Lower lobe of right lung (tissue), 2 donors: ENCODE data around the gene SIRPB1. TPM values are rescaled to one million over a fixed set of nuclear protein-coding genes. Genes with fewer than 3 reads are reported as not detected.

ENCODE experiments used
- ATAC-seq, 2 donors: fragments of 200-7000 bp; cut with Tn5 transposase; one replicate each; pipeline ENCODE4 v1.9.1; 2020 to 2022; ENCODE audit warnings: mild to moderate bottlenecking in 2 of 2, moderate library complexity in 2 of 2
- DNase-seq: peaks from one replicate; pipeline ENCODE4 v3.0.0-alpha.2; 2020
- H3K27ac ChIP-seq: fragments of 200-600 bp; one replicate; pipeline ENCODE4 v1.8.0; 2022
- H3K27me3 ChIP-seq: fragments of 200-600 bp; one replicate; pipeline ENCODE4 v1.8.0; 2022; ENCODE audit warnings: low read depth
- H3K36me3 ChIP-seq: fragments of 200-600 bp; one replicate; pipeline ENCODE4 v1.8.0; 2022; ENCODE audit warnings: mild to moderate bottlenecking
- H3K4me1 ChIP-seq: fragments of 200-600 bp; one replicate; pipeline ENCODE4 v1.8.0; 2022
- H3K4me3 ChIP-seq: fragments of 200-600 bp; one replicate; pipeline ENCODE4 v1.8.0; 2022; ENCODE audit warnings: mild to moderate bottlenecking
- H3K9me3 ChIP-seq: fragments of 200-600 bp; one replicate; pipeline ENCODE4 v1.8.0; 2022
- CTCF ChIP-seq: fragments of 200-600 bp; IDR thresholded peaks from one replicate; pipeline ENCODE4 v1.8.0; 2022; ENCODE audit warnings: antibody characterized with exemption, mild to moderate bottlenecking
- intact Hi-C: fragments of 100-400 bp; cut with DNase I; formaldehyde crosslinking; loops from one replicate; pipeline ENCODE4 v1.11.0; 2022
- total RNA-seq: library from RNA; stranded (reverse); fragmentation: NEBNext Ultra II Directional; extraction: Animal tissue kit (Norgen Biotek cat#: 25700); gene quantifications from one replicate; pipeline ENCODE4 v1.2.1, GENCODE V29; 2021
- donor health status: DM: no; HTN: yes; CAD: no; lungs with severe emphysema.

SIRPB1 gene
- total RNA-seq, 1 donor from 2014 or later, result 35.8 TPM

GRCh38 chr20:1625083-1625690 is 5.4 kb upstream of the SIRPB1 start:
- no peak for DNase-seq
- intact Hi-C loops, result no loop called here
- Histone ChIP-seq H3K27ac (no peak overlapping the region), H3K9me3 (no peaks in the 10 kb centered on the region), H3K4me3 (no peak overlapping the region), H3K36me3 (no peaks in the 10 kb centered on the region), H3K4me1 (peaks cover 19% of the 10 kb centered on the region), H3K27me3 (peaks cover 3% of the 10 kb centered on the region)
- ATAC-seq, result no peak
- no peak for TF ChIP-seq CTCF

GRCh38 chr20:1623501-1624205 is 3.8 kb upstream of the SIRPB1 start:
- ATAC-seq (peak; percentile 29 to 48), DNase-seq (no peak)
- peak overlapping the region; percentile 31 for H3K27ac ChIP-seq

DNA sequence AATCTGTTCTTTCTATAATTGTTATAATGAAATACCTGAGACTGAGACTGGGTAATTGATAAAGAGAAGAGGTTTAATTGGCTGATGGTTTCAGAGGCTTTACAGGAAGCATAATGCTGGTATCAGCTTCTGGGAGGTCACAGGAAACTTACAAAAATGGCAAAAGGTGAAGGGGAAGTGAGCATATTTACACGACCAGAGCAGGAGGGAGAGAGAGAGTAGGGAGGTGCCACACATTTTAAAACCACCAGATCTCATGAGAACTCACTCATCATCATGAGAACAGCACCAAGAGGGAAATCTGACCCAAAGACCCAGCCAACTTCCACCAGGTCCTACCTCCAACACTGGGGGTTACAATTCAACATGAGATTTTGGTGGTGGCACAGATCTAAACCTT is 2.6 kb upstream of the SIRPB1 start:
- intact Hi-C loops, result no loop called here
- DNase-seq (no peak), ATAC-seq (no peak)
- no peak for TF ChIP-seq CTCF
- Histone ChIP-seq H3K27ac (no peak overlapping the region), H3K36me3 (no peaks in the 10 kb centered on the region), H3K27me3 (no peaks in the 10 kb centered on the region), H3K4me1 (peaks cover 21% of the 10 kb centered on the region), H3K9me3 (no peaks in the 10 kb centered on the region), H3K4me3 (no peak overlapping the region)

More at GRCh38 chr20:1623501-1624205, 3.8 kb upstream of the SIRPB1 start:
- Histone ChIP-seq H3K36me3 (no peaks in the 10 kb centered on the region), H3K4me3 (no peak overlapping the region), H3K4me1 (peaks cover 19% of the 10 kb centered on the region), H3K27me3 (no peaks in the 10 kb centered on the region), H3K9me3 (no peaks in the 10 kb centered on the region)
- intact Hi-C loops, result no loop called here
- TF ChIP-seq CTCF, result no peak

GRCh38 chr20:1621316-1621715 is 1.5 kb upstream of the SIRPB1 start:
- no peak overlapping the region for H3K27ac ChIP-seq
- no peak for DNase-seq
- ATAC-seq, result no peak
- H3K4me1 ChIP-seq, result peaks cover 24% of the 10 kb centered on the region
- no peaks in the 10 kb centered on the region for H3K9me3 ChIP-seq
- H3K4me3 ChIP-seq, result no peak overlapping the region
- intact Hi-C loops, result no loop called here
- no peaks in the 10 kb centered on the region for H3K27me3 ChIP-seq
- TF ChIP-seq CTCF, result no peak
- H3K36me3 ChIP-seq, result no peaks in the 10 kb centered on the region

- peak; percentile 73 to 78 for ATAC-seq
- Histone ChIP-seq H3K4me3 (peak overlapping the region; percentile 38), H3K4me1 (peaks cover 24% of the 10 kb centered on the region), H3K9me3 (no peaks in the 10 kb centered on the region), H3K27me3 (no peaks in the 10 kb centered on the region), H3K27ac (peak overlapping the region; percentile 64), H3K36me3 (no peaks in the 10 kb centered on the region)
- no peak for TF ChIP-seq CTCF
- no peak for DNase-seq
- intact Hi-C loops, result no loop called here
These were observed 762 bp downstream of the SIRPB1 start for GRCh38 chr20:1618954-1619540.
